HG02852 (cell line): ENCODE measurements around the gene GYPB.
"Not testable (repeated sequence)": the region's sequence is repeated elsewhere in the genome, so short reads cannot be mapped to it uniquely, and the experiment has no call there.

Experiments
- ATAC-seq: cut with Tn5 transposase; IDR thresholded peaks from one replicate; pipeline ENCODE4 v1.9.1; 2021; ENCODE audit warnings: mild to moderate bottlenecking, moderate library complexity; ENCODE audit not compliant: unreplicated experiment

Gene GYPB

GRCh38 chr4:143950185-143950584, 69.0 kb downstream of the GYPB start:
- ATAC-seq: not testable (repeated sequence)

- not testable (repeated sequence) for ATAC-seq
Observed at GRCh38 chr4:143947493-143947892, 71.7 kb downstream of the GYPB start.
